T-helper 1 cell treated with Interleukin-12 subunit alpha and Interleukin-12 subunit beta and Interleukin-4 antibody, amounts not matched to agents 30 ng/mL and 1 ng/mL, for 36 hours (primary cell): ENCODE measurements around the gene AKIRIN1. TPM values are rescaled to one million over a fixed set of nuclear protein-coding genes. Genes with fewer than 3 reads are reported as not detected.
"Not testable (repeated sequence)": the region's sequence is repeated elsewhere in the genome, so short reads cannot be mapped to it uniquely, and the experiment has no call there.

Source experiments
- intact Hi-C: fragments of 100-400 bp; cut with micrococcal nuclease; formaldehyde crosslinking; loops from one replicate; pipeline ENCODE4 v1.15.1; 2024
- total RNA-seq: library from RNA; stranded (reverse); gene quantifications from 2 replicates; pipeline ENCODE4 v1.2.3, GENCODE V29; 2022

The AKIRIN1 gene
- total RNA-seq, 1 donor from 2014 or later = 72.0 TPM

DNA sequence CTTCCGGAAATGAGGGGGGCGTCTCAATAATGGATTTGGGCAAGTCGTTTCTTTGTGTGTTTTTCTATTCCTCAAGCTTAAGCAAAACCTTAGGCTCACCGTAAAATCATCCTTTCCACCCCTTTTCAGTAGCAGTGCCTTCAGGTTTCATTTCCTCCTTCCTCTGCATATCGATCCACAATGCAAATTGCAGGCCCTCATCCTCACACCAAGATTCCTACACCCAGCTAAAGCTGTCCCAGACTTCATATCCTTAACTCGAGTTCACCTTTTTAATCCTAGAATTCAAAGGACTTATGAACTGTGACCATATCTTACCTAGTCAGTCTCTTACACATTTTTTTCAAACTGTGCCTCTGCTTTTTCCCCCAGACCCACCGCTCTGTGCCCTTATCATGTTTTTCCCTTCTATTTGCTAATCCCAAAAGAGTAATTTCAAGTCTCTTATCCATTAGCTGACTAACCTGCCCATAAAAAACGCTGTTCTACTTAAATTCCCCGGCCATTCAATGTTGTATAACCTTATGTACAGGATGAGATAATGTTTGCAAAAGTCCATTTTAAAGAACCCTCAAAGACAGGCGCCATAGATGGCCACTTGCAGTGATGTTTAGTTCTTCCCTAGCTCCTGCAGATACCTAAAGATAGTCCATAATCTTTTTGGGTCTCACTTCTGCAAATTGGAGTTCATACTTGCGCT is 1.5 kb downstream of the AKIRIN1 start:
- intact Hi-C loops = loop anchor here (10.0 kb wide), 1 partner anchor 202 kb away; no protein-coding TSS in a partner anchor

DNA sequence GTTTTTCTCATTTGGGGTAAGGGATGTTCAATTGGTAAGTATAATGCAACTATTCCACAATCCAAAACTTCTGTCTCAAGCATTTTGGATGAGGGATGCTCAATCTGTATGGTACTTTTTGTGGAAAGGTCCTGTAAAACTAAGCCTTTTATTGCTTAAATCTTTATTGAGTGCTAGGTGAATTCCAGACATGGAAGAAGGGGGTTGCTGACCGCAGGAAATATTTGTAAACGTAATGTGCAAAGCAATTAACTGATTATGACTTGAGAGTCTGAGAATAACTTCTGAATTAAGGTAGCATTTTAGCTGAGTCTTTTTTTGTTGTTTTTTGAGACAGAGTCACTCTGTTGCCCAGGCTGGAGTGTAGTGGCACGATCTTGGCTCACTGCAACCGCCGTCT is 3.1 kb downstream of the AKIRIN1 start:
- intact Hi-C loops = loop anchor here (10.0 kb wide), 1 partner anchor 201 kb away; no protein-coding TSS in a partner anchor

DNA sequence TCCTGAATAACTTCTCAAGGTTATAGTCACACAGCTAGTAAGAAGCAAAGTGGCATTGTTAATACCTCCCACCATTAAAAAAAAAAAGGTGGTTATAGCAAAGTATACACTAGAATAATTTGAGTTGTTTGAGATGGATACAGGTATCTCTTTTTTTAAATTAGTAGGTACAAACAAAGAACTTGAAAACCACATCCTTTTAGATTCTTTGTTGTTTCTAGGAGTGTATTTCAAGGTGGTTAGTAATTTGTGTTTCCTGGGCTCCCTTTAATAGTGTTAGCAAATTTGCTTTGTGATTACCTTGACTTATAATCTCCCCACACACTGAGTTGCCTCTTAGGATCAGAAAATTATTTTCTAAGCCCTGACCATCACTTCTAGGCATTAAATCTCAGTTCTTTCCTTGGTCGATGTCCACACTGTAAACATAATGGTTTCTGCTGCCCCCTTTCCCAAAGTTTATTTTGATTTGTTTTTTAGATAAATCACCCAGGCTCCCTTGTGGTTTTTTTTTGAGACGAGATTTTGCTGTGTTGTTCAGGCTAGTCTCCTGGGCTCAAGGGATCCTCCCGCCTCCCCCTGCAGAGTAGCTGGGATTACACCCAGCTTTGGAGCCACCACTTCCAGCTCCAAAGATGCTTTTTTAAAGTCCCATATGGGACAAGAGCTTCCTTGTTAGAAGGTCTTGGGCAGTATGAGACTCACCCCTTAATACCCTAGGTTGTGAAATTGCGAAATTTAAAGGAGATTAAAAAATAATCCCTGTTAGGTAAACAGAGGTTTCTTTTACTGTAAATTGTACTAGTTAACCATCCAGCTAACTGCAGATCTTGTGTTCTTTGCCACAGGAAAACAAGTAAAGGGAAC is 6.2 kb downstream of the AKIRIN1 start:
- intact Hi-C loops = loop anchor here (10.0 kb wide), 1 partner anchor 198 kb away; no protein-coding TSS in a partner anchor

DNA sequence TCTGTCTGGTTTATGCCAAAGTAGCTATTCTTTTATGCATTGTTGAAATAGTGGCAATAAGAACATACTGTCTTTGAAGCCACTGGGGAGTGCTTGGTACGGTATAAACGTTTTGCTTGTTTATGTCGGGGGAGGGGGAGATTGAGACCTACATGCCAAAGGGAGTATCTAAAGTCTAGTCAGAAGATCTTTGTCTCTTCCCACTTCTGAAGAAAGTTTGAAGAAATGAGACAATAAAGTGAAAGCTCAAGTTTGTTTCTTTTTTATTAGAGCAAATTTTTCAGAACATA is 6.8 kb downstream of the AKIRIN1 start:
- intact Hi-C loops = loop anchor here (10.0 kb wide), 1 partner anchor 197 kb away; no protein-coding TSS in a partner anchor

DNA sequence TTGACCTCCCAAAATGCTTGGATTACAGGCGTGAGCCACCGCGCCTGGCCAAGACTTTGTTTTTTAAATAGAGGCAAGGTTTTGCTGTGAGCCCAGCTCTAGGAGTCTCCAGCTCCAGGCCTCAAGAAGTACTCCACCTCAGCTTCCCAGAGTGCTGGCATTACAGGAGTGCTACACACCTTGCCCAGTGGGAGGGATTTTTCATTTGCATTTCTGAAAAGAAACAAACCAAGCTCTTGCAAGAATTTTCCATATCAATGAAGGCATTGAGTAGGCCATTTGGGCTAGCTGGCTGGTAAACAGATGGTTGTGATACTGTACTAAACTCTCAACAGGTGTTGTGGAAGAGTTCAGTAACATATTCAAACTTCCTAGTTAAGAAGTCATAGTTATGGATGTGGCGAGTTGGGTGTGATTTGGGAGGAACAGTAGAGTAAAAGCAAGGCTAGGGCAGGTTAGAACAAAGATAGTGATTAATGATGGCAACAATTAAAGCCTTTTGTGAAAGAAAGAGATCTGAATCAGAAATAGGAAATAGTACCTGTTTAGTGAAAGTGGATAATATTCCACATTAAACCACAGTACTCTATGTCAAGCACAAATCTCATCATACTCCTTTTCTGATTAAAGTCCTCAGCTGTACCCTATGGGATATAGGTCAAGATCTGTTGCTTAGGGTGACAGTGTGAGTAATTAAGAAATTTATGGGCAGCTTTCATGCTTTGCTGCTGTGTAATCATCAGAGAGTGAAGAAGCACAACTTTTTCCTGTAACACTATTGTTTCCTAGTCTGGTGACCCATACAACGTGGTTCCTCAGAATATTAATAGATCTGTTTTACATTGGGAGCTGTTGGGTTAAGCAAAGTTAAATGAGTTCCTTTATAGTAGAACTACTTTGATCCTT is 10.7 kb downstream of the AKIRIN1 start:
- intact Hi-C loops = no loop called here

DNA sequence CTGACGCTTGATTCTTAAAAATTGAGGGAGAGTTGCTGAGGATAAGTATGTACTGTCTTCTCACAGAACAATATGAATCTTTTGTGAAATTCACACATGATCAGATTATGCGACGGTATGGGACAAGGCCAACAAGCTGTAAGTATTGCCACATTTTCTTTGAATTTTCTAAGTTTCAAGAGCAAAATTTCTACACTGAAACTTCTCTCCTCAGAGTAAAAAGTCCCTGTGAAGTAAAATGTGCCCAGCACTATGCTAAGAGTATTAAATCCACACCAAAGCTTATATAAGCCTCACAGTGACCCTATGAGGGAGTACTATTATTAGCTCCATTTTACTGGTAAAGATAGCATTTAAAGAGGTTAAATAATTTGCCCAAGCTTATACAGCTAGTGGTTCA is 12.2 kb downstream of the AKIRIN1 start:
- intact Hi-C loops = no loop called here

DNA sequence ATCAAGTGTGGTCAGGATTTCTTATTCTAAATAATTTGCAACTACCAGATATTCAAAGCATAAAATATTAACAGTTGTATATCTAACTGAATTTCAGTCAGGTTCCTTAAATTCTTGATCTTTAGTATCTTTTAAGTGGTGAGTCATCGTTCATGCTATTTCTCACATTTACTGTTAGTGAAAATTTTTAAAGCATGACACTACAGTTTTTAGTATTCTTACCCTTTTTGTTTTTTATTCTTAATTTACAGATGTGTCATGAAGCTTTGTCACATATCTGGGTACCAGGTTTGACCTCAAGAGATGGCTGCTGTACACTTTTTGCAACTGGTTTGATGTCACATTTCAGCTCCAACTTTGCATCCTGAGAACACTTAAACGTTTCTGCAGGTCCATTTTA is 12.7 kb downstream of the AKIRIN1 start:
- intact Hi-C loops = no loop called here

DNA sequence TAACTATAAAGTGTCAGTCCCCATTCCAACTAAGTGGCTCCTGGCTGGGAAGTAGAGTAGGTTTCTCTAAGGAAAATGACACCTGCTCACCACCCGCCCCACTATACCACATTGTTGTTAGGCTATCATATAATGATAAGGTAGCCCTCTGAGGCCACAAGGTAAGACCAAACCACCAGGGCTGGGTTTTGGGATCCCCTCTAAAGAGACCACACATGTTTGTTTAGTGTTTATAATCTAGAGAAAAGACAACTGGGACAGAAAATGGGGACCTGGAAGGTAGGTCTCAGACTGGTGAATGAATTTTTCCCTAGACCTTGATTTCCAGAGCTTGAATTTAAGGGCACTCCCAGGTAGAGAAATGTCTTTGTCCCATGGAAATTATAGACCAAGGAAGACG is 15.2 kb downstream of the AKIRIN1 start:
- intact Hi-C loops = no loop called here

DNA sequence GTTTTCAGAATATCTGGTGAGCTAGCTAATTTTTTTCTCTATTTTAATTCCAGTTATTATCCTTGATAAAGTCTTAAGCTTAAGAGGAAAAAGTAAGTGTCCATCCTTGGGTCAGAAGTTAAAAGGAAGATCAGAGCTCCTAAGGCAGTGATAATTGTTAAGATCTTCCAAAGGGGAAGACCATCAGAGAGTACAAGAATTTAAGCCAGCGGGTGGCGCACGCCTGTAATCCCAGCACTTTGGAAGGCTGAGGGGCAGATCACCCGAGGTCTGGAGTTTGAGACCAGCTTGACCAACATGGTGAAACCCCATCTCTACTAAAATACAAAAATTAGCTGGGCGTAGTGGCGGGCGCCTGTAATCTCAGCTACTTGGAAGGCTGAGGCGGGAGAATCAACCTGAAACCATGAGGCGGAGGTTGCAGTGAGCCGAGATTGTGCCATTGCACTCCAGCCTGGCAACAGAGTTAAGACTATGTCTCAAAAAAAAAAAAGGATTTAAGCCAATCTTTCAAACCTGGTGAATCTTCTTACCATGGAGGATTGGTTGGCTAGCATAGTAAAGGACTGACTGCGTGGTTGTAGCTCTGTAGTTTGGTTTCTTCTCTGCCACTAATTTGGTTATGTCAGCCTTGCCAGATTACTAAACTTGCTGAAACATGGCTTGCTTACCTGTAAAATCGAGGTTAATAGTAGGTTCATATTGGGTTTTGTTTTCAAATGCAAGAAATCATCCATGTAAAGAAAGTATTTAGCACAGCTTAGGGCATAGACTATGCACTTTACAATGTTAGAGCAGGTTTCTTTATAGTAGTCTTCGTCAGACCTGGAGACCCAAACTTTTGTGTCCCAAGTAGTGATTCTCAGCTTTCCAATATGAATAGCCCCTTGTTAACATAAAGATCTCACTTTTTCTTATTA is 15.9 kb downstream of the AKIRIN1 start:
- intact Hi-C loops = no loop called here

DNA sequence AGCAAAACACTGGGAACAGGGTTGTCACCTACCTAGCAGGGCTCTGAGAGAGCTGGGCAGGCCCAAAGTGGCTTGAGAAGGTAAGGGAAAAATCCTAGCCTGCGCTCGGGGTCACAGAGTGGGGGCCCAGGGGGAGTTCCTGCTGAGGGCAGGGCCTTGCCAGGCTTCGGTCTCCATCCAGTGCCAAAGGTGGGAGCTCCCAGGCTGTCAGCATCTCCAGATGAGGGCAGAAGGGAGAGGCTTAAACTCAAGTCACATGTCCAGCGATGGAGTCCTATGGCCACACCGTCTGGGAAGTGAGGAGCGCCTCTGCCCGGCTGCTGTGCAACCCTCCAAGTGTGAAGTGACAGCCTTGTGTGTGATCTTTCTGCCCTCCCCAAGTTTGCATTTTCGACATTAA is 23.9 kb downstream of the AKIRIN1 start:
- intact Hi-C loops = not testable (repeated sequence)

DNA sequence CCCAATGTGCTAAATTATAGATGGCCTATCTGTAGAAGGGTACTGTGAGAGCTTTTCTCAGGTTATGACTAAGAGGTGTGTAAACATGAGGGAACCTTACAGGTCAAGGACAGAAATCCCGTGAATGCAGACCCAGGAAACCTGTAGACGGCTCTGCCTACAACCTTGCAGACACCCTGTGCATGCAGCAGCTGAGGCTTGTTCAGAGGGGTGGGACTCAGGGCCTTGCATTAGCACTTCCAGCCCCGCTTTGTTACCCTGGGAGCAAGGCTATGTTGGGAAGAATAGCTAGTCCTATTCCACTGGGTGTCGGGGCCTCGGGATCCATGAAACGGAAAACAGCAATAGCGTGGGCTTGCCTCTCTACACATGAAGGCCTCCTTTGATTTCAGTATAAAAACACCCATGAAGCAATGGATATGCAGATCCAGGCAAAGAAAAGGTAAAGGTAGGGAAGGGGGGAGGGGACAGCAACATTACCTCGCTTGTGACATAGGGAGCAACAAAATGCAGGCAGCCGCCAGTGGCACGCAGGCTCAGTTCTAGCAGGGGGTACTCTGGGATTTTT is 25.6 kb downstream of the AKIRIN1 start:
- intact Hi-C loops = no loop called here

DNA sequence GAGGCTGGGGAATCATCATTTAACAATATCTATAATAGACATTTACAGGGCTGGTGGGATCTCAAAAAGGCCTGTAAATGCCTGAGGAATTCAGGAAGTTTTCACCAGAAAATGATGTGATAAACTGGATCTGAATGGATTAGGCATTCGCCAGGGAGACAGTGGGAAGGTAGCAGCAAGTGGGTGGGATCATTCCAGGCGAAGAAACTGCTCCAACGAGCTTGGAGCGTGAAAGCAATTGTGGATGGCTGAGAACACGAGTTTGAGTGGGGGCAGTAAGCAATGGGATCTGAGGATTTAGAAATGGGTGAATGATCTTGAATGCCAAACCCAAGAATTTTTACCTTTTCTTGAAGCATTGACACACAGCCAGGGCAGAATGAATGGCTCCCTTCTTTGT is 26.2 kb downstream of the AKIRIN1 start:
- intact Hi-C loops = no loop called here

DNA sequence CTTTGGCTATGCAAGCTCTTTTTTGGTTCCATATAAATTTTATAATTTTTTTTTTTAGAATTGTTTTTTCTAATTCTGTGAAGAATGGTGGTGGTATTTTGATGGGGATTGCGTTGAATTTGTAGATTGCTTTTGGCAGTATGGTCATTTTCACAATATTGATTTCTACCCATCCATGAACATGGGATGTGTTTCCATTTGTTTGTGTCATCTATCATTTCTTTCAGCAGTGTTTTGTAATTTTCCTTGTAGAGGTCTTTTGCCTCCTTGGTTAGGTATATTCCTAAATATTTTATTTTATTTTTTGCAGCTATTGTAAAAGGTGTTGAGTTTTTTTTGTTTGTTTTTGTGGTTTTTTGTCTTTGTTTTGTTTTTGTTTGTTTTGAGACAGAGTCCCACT is 29.4 kb downstream of the AKIRIN1 start:
- intact Hi-C loops = not testable (repeated sequence)

DNA sequence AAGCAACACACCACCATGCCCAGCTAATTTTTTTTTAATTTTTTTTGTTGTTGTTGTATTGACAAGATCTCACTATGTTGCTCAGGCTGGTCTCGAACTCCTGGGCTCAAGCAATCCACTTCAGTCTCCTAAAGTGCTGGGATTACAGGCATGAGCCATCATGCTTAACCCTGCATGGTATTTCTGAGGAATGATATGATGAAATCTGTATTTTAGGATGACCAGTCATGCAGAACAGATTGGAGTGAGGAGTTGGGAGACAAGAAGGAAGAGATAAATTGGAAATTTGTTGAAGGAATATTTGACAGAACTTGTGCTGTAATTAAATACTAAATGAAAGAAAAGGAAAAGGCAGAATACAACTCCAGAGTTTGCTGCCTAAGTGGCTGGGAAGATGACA is 30.4 kb downstream of the AKIRIN1 start:
- intact Hi-C loops = no loop called here

DNA sequence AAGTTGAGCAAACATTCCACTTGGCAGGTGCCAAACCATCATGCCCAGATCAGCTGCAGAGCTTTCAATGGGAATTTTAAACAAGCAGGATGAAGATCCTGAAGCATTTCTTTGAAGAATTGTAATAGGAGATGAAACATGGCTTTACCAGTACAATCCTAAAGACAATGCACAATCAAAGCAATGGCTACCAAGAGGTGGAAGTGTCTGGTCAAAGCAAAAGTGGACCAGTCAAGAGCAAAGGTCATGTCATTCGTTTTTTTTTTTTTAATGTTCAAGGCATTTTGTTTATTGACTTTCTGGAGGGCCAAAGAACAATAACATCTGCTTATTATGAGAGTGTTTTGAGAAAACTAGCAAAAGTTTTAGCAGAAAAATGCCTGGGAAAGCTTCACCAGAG is 32.1 kb downstream of the AKIRIN1 start:
- intact Hi-C loops = no loop called here

DNA sequence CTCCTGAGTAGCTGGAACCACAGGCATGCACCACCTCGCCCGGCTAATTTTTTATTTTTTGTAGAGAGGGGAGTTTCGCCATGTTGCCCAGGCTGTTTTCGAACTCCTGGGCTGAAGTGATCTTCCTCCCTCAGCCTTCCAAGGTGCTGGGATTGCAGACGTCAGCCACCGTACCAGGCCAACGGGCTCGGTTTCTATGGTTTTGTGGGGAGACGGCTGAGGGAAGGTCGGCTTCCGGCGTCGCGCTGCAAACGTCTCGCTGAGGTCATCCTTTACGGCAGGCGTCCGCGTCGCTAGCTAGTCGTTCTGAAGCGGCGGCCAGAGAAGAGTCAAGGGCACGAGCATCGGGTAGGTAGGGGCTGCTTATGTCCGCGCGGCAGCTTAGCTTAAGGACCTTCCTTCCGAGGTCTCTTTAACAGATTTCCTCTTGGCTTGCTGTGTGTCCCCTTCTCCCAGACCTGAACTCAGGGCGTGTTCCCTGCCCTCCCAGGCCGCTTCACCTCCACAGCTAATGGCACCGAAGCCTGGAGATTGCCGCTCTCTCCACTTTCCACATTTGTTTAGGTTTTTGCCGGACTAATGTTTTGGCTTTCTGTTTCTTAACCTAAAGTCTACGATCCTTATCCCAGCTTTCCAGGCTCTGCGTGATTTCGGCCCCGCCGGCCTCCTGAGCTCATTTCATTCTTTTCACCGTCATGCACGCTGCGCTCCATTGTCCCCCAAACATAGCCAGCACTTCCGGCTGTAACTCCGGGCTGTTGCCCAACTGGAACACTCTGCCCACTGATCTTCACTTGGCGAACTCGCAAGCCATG is 35.2 kb downstream of the AKIRIN1 start, which contains the start of gene NDUFS5:
TSS of gene NDUFS5 (plus strand) at position 300 of the 815 bp plus-strand sequence. CDS start 2,375 bp downstream, outside the sequence.
- intact Hi-C loops = loop anchor here (1.0 to 2.0 kb wide), 7 partner anchors 8 to 171 kb away; partner anchors contain the start of genes AKIRIN1, MYCBP and RRAGC

DNA sequence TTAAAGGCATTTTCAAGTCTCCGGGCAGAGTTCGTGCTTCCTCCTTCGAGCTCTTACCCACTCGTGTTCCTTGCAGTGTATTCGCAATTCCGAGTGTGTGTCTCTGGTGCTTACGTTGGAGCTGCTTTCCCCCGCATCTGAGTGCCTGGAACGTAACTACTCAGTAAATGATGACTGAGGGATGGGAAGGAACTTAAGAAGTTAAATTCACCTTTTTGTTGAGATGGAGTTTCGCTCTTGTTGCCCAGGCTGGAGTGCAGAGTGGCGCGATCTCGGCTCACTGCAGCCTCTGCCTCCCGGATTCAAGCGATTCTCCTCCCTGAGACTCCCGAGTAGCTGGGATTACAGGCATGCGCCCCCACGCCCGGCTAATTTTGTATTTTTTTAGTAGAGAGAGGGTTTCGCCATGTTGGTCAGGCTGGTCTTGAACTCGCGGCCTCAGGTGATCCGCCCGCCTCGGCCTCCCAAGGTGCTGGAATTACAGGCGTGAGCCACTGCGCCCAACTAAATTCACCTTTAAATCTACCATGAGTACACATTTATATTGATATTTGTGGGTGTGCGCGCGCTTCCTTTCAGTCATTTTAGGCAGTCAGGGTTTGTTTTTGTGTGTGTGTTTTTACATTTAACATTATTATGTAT is 35.9 kb downstream of the AKIRIN1 start:
- intact Hi-C loops = loop anchor here (1.0 to 2.0 kb wide), 7 partner anchors 7 to 170 kb away; partner anchors contain the start of genes AKIRIN1, MYCBP and RRAGC

DNA sequence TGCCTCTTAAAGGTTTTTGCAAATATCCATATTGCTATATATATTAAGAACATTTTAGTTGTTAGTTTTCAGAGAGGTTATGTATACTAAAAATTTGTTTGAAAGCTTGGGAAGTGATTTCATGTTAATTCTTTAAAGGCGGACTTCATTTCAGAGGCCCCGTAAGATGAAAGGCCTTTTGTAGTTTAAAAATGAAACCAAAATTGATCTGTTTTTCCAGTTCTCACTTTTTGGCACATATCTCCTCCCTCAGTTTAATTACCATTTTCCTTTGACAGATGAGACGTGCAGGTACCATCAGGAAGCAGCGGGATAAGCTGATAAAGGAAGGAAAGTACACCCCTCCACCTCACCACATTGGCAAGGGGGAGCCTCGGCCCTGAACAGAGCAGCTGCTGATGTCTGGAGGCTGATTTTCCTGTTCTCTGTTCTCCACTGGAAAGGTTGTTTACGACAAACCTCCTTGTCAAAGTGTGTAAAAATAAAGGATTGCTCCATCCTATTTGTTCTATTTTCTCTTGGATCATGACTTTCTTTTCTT is 43.1 kb downstream of the AKIRIN1 start:
- intact Hi-C loops = loop anchor here (1.0 to 2.0 kb wide), 3 partner anchors 8 to 175 kb away; partner anchors contain the start of genes MYCBP, NDUFS5 and RRAGC
